ENCODE measurements around the gene DDX47. TPM values are rescaled to one million over a fixed set of nuclear protein-coding genes. Genes with fewer than 3 reads are reported as not detected.

The DDX47 gene
- total RNA-seq: 80.6 and 85.5 TPM in 2 replicates

- intact Hi-C loops (cut with micrococcal nuclease): loop anchor here (1.0 to 2.0 kb wide), 5 partner anchors 25 to 457 kb away; partner anchors contain the start of genes BORCS5, GPR19 and HEBP1
These were observed at the start of gene DDX47 for GRCh38 chr12:12813120-12814101. TSS of gene DDX47 (plus strand) at chr12:12813346. CDS start at chr12:12813368, 22 bp downstream.

DNA sequence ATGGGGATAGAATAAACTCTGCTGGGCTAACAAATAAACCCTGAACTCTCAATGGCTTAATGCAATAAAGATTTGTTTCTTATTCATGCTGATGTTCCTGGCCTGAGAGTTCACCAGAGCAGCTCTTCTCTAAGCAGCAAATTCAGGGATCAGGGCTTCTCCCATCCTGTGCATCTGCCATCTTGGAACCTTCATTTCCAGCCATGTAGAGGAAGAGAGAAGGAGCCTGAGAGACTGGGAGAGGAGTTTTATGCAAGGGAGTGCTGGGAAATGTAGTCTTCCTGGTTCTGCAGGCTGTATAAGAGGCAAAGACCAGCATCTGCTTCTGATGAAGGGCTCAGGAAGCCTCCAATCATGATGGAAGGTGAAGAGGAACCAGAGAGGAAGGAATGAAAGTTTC lies 48.3 kb upstream of the DDX47 start:
- intact Hi-C loops (cut with micrococcal nuclease): no loop called here

DNA sequence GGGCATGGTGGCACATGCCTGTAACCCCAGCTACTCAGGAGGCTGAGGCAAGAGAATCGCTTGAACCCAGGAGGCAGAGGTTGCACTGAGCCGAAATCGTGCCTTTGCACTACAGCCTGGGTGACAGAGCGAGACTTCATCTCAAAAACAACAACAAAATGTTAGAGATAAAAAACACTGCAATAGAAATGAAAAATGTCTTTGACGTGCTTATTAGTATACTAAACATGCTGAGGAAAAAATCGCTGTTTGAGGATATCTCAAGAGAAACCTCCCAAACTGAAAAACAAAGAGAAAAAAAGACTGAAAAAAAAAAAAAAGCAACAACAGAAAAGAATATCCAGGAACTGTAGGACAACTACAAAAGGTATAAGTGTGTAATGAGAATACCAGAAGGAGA lies 42.9 kb upstream of the DDX47 start:
- intact Hi-C loops (cut with micrococcal nuclease): no loop called here

DNA sequence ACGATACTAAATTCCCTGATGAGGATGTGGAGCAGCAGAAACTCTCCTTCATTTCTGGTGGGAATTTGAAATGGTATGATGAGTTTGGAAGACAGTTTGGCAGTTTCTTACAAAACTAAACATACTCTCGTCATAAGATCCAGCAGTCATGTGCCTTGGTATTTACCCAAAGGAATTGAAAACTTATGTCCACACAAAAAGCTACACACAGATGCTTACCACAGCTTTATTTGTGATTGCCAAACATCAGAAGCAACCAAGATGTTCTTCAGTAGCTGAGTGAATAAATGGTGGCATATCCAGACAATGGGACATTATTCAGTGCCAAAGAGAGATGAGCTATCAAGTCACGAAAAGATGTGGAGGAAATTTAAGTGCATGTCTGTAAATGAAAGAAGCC lies 38.4 kb upstream of the DDX47 start:
- intact Hi-C loops (cut with micrococcal nuclease): no loop called here

- intact Hi-C loops (cut with micrococcal nuclease): no loop called here
These were observed 36.9 kb upstream of the DDX47 start for GRCh38 chr12:12776261-12776660.

- intact Hi-C loops (cut with micrococcal nuclease): no loop called here
These were observed 36.1 kb upstream of the DDX47 start for GRCh38 chr12:12777092-12777491.

GRCh38 chr12:12779007-12779406 lies 34.1 kb upstream of the DDX47 start:
- intact Hi-C loops (cut with micrococcal nuclease): no loop called here

GRCh38 chr12:12779529-12779928 lies 33.6 kb upstream of the DDX47 start:
- intact Hi-C loops (cut with micrococcal nuclease): no loop called here

DNA sequence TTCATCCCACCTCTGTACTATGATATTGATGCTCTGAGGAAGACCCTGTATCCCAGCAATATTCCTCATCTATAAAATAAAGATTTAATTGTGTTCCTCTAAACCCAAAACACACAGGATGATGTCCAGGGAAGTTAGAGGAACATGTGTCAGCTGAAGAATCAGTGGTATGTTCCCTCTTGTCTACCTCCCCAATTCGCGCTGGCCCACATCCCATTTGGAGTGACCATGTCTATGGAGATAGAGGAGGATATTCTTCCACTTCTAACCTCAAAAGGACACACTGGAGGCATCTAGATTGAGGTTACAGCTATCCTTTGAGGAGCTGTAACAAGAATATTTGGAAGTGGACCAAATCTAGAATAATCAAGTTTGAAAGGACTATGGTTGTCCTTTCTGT lies 29.0 kb upstream of the DDX47 start:
- intact Hi-C loops (cut with micrococcal nuclease): no loop called here

- intact Hi-C loops (cut with micrococcal nuclease): loop anchor here (5.0 kb wide), 3 partner anchors 58 to 408 kb away; no protein-coding TSS in a partner anchor
These were observed 28.0 kb upstream of the DDX47 start, which contains the start of gene APOLD1 for GRCh38 chr12:12784911-12785814. TSS of gene APOLD1 (plus strand) at chr12:12785659. CDS start at chr12:12785692, 33 bp downstream.

DNA sequence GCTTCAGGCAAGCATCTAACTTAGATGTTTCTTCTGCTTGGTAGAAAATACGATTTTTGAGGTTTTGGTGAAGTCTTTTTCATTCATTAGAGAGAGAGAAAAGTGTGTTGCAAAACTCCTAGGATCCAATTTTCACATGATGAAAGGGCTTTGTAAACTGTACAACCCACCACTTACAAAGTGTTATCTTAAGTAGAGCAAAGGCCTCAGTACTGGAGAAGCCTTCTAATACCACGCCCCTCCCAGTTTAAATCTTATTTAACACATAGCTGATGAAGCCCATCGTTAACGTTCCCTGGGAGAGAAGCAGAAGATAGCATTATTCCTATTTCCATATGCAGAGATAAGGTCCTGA lies 26.8 kb upstream of the DDX47 start:
- intact Hi-C loops (cut with micrococcal nuclease): loop anchor here (2.0 to 5.0 kb wide), 6 partner anchors 50 to 409 kb away; partner anchors contain the start of gene HEBP1

- intact Hi-C loops (cut with micrococcal nuclease): loop anchor here (2.0 to 5.0 kb wide), 6 partner anchors 50 to 410 kb away; partner anchors contain the start of gene HEBP1
These were observed 26.2 kb upstream of the DDX47 start for GRCh38 chr12:12786706-12787601.

GRCh38 chr12:12788131-12788530 lies 25.0 kb upstream of the DDX47 start:
- intact Hi-C loops (cut with micrococcal nuclease): loop anchor here (1.0 to 5.0 kb wide), 8 partner anchors 20 to 425 kb away; partner anchors contain the start of genes DDX47 and GPRC5A

DNA sequence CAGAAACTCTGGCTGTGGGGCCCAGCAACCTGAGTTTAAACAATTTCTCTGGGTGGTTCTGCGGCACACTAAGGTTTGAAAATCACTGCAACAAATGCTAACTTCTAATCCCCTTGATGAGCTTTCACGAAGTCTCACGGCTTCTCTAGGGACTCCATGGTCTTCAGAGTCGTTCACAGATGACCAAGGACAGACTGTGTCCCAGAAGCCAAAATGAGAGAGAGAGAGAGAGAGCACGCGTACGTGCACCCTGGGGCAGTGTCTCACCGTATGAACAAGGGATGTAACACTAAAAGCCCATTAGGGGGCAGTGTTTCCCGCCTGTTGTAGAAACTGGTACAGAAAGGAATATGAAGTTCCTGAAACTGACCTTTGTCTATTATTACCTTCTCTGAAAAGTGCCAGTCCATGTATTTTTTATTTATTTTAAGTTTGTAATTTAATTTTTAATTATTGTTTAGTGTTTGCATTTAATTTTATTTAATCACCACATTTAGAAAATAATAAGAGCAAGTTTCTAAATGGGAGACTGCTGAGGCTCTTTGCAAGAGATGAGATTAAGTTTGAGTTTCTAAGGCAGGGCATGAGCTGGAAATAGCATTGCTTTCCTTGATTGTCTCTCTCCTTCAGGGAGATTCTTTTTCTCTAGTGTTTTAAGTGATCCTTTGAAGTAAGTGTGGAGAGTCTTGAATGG lies 24.3 kb upstream of the DDX47 start:
- intact Hi-C loops (cut with micrococcal nuclease): loop anchor here (1.0 to 5.0 kb wide), 8 partner anchors 19 to 424 kb away; partner anchors contain the start of genes DDX47 and GPRC5A

DNA sequence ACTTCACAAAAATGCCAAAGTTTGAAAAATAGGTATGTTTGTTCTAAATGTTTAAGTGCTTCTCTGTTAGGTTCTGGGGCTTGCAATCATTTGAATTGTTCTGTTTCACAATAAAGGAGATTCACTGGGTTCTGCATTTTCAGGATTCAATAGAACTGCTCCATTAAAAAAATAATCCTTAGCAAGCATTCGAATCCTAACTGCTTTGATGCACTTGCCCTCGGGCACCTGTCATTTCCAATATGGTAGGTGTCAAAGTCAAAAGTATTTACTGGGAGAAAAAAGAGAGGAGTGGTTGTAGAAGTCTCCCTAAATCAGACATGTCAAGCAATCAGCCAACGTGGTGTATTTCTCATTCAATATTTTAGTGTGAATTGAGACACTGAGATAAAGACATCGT lies 22.2 kb upstream of the DDX47 start:
- intact Hi-C loops (cut with micrococcal nuclease): no loop called here

DNA sequence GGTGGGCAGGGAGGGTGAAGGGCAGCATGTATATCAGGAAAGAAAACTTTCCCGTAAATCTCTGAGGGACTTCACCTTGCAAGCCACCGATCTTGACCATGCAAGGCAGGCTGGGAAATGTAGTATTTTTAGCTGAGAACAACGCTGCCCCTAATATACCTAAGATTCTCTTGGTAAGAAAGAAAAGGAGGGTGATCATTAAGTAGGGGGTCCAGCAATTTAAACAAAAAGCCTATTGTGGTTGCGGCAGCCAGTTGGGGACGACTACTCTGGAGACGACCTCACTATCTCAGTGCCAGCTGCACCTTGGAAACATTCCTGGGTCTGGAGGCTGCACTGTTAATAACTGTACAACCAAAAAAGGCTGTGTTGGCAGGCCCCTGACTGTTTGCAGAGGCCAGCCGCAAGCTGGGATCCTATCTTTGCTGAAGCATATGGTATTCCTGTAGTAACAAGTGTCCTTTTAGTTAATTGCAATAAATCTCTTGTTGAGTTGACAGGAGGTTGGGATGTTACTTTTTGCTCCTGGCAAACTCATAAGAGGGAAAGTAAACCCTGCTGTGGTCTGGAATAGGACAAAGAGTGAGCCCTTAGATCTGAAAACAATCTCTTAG lies 21.3 kb upstream of the DDX47 start:
- intact Hi-C loops (cut with micrococcal nuclease): no loop called here

DNA sequence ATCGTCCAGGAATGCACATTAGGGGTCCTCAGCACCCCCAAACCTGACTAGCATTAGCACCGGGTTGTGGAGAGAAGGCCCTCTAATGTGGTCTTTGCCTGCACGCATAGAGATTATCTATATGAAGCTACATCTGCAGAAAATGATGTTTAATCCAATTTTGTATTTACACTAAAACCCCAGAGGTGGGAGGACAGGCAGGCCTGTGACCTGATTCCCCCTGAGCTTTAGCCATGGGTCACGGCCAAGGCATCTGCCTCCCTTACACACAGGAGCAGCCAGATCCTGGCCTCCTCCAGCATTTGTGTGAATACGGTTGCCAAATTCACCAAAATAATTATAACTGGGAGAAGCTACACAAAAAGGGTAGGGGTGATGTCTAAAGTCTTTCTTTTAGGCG lies 20.7 kb upstream of the DDX47 start:
- intact Hi-C loops (cut with micrococcal nuclease): no loop called here

DNA sequence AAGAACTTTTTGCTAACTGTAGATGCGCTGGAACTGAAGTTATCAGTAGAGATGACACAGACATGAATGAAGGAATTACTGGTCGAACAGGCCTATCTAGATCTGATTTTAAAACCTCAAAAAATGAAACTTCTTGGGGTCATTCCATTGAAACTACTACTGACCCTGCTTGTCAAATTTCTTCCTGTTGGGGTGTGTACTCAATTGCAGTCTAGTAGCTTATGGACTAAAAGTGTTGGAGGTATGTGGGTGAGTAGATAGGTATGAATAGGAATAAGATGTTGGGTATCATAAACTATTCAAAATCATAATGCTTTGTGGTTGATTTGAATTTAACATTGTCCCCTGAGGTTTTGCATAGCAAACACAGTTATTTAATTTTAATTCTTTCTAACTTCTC lies 18.5 kb upstream of the DDX47 start:
- intact Hi-C loops (cut with micrococcal nuclease): no loop called here

DNA sequence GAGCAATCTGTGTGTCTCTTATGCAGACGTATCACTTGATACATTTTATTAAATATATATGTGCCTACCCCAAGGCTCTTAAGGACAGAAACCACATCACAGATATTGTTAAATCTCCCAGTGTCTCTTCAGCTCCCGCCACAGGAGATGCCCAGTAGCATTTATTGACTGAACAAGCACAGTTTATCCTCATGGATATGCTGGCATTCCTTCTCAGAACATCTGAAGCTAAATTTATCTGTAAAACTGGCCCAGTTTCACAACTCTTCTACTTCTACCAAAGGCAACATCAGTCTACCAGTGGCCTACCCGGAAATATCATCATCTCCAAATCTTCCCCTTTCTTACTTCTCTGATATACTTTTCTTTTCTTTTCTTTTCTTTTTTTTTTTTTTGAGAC lies 17.0 kb upstream of the DDX47 start:
- intact Hi-C loops (cut with micrococcal nuclease): no loop called here

Measured in T-helper 2 cell treated with Interferon-gamma antibody and Interleukin-4, amounts not matched to agents 100 ng/mL and 5 ng/mL, for 36 hours (primary cell).